ENCODE data around the gene BOK.
"Not testable (repeated sequence)": the region's sequence is repeated elsewhere in the genome, so short reads cannot be mapped to it uniquely, and the experiment has no call there.

Gene BOK

GRCh38 chr2:241559323-241560161, 997 bp downstream of the BOK start:
- DNase-seq = no peak

- DNase-seq = no peak
Observed at GRCh38 chr2:241560162-241560882, 1.8 kb downstream of the BOK start.

GRCh38 chr2:241560883-241561474, 2.4 kb downstream of the BOK start:
- DNase-seq = no peak

- no peak for DNase-seq
Observed at GRCh38 chr2:241561832-241562231, 3.3 kb downstream of the BOK start.

- no peak for DNase-seq
Observed at GRCh38 chr2:241562269-241562891, 3.8 kb downstream of the BOK start.

- DNase-seq = no peak
Observed at GRCh38 chr2:241563031-241563507, 4.5 kb downstream of the BOK start.

- no peak for DNase-seq
Observed at GRCh38 chr2:241563571-241563980, 5.0 kb downstream of the BOK start.

GRCh38 chr2:241563981-241564595, 5.5 kb downstream of the BOK start:
- DNase-seq = no peak

GRCh38 chr2:241564596-241565410, 6.3 kb downstream of the BOK start:
- DNase-seq = no peak

GRCh38 chr2:241565411-241565810, 6.9 kb downstream of the BOK start:
- DNase-seq = no peak

GRCh38 chr2:241566021-241566420, 7.5 kb downstream of the BOK start:
- not testable (repeated sequence) for DNase-seq

GRCh38 chr2:241566468-241566867, 7.9 kb downstream of the BOK start:
- DNase-seq = no peak

GRCh38 chr2:241567266-241567665, 8.7 kb downstream of the BOK start:
- DNase-seq = not testable (repeated sequence)

- DNase-seq = no peak
Observed at GRCh38 chr2:241567776-241568175, 9.2 kb downstream of the BOK start.

- no peak for DNase-seq
Observed at GRCh38 chr2:241568726-241569125, 10.2 kb downstream of the BOK start.

GRCh38 chr2:241569831-241570281, 11.3 kb downstream of the BOK start:
- no peak for DNase-seq

- DNase-seq = no peak
Observed at GRCh38 chr2:241570961-241571581, 12.5 kb downstream of the BOK start.

GRCh38 chr2:241571821-241572620, 13.5 kb downstream of the BOK start:
- DNase-seq = no peak

- DNase-seq = not testable (repeated sequence)
Observed at GRCh38 chr2:241572915-241573651, 14.5 kb downstream of the BOK start.

- no peak for DNase-seq
Observed at GRCh38 chr2:241573741-241574140, 15.2 kb downstream of the BOK start.

Data from stimulated activated CD4-positive, alpha-beta T cell treated with anti-CD3 and anti-CD28 coated beads, Interleukin-4, amount 100 ng/mL, for 24 hours (primary cell).